K562 (cell line): ENCODE data around the gene MTHFR. TPM values are rescaled to one million over a fixed set of nuclear protein-coding genes. Genes with fewer than 3 reads are reported as not detected.

ENCODE experiments used
- GMEB1 ChIP-seq: fragments of 250-450 bp; sonication (Bioruptor Pico); IDR thresholded peaks from 2 replicates; pipeline ENCODE4 v1.4.0; 2020; ENCODE audit warnings: mild to moderate bottlenecking
- ILK ChIP-seq: fragments of 450-650 bp; IDR thresholded peaks from 2 replicates; pipeline ENCODE4 v1.6.1; 2016; ENCODE audit warnings: missing genetic modification characterization, low read depth, mild to moderate bottlenecking, missing compliant biosample characterization, moderate library complexity, borderline replicate concordance
- LEF1 ChIP-seq: fragments of 450-650 bp; IDR thresholded peaks from 2 replicates; pipeline ENCODE4 v1.6.1; 2016; ENCODE audit warnings: mild to moderate bottlenecking
- NRF1 ChIP-seq, 2 experiments: fragments of 450-650 bp; IDR thresholded peaks in 1 of 2; conservative IDR thresholded peaks in 1 of 2; 2 replicates each; pipeline ENCODE4 v1.6.1; 2014; ENCODE audit warnings: mild to moderate bottlenecking in 2 of 2
- POLR2A ChIP-seq: fragments of 450-650 bp; conservative IDR thresholded peaks from 2 replicates; pipeline ENCODE4 v1.6.1; 2016
- POLR2AphosphoS5 ChIP-seq: IDR thresholded peaks from 2 replicates; pipeline ENCODE4 v1.6.1; 2011; ENCODE audit warnings: mild to moderate bottlenecking, low read depth, low read length, moderate library complexity; ENCODE audit not compliant: control insufficient read depth, insufficient read depth
- SMC3 ChIP-seq: conservative IDR thresholded peaks from 2 replicates; pipeline ENCODE4 v1.6.1; 2011; ENCODE audit warnings: low read depth, low read length, improper control_type of control experiment; ENCODE audit not compliant: insufficient read depth
- SNIP1 ChIP-seq: fragments of 450-650 bp; IDR thresholded peaks from 2 replicates; pipeline ENCODE4 v1.7.1; 2017; ENCODE audit warnings: low read depth, mild to moderate bottlenecking
- TCF3 ChIP-seq: sonication (generic); formaldehyde crosslinking; IDR thresholded peaks from 2 replicates; pipeline ENCODE4 v1.4.0; 2020; ENCODE audit warnings: mild to moderate bottlenecking, missing genetic modification reagents
- polyA plus RNA-seq, 8 experiments: library from polyadenylated mRNA; depleted of rRNA in 4 of 8; stranded (reverse) in 5 of 8; unstranded in 3 of 8; fragments of >200 nt; fragmentation: Nextera tagmentation in 2 of 8; fragmentation: Illumina TruSeq in 1 of 8; extraction: Ambion mirVana in 2 of 8; extraction: Trizol in 1 of 8; gene quantifications; 2 replicates each; pipeline versions ENCODE4 v1.2.1 to v1.2.3, GENCODE V29; 2011 to 2014; ENCODE audit warnings: inconsistent platforms in 1 of 8, missing spikeins in 1 of 8
- total RNA-seq, 7 experiments: library from RNA; depleted of rRNA in 6 of 7; stranded (reverse); fragments of >200 nt in 6 of 7; fragmentation: Illumina TruSeq in 2 of 7; extraction: Trizol in 2 of 7; gene quantifications; 2 replicates each; pipeline versions ENCODE4 v1.2.1 to v1.2.3, GENCODE V29; 2011 to 2021; ENCODE audit warnings: low replicate concordance in 1 of 7
- TF ChIP-seq, protein P1 (sequence below): fragments of 450-650 bp; IDR thresholded peaks from 2 replicates; pipeline ENCODE4 v1.6.1; 2016; ENCODE audit warnings: mild to moderate bottlenecking, moderate library complexity
- TF ChIP-seq, protein P2 (sequence below): fragments of 450-650 bp; IDR thresholded peaks from 2 replicates; pipeline ENCODE4 v1.7.1; 2018; ENCODE audit warnings: mild to moderate bottlenecking, low read depth; ENCODE audit not compliant: partially characterized antibody

MTHFR gene
- total and polyA plus RNA-seq, 9 of the 15 experiments (the other 6 are each of a cell fraction or from before 2014, with no cell fraction given) = 5.0 to 104 (median 62.6) TPM

GRCh38 chr1:11842154-11843041 lies 36.6 kb upstream of the MTHFR start (continued):
- TF ChIP-seq, protein P1, sequence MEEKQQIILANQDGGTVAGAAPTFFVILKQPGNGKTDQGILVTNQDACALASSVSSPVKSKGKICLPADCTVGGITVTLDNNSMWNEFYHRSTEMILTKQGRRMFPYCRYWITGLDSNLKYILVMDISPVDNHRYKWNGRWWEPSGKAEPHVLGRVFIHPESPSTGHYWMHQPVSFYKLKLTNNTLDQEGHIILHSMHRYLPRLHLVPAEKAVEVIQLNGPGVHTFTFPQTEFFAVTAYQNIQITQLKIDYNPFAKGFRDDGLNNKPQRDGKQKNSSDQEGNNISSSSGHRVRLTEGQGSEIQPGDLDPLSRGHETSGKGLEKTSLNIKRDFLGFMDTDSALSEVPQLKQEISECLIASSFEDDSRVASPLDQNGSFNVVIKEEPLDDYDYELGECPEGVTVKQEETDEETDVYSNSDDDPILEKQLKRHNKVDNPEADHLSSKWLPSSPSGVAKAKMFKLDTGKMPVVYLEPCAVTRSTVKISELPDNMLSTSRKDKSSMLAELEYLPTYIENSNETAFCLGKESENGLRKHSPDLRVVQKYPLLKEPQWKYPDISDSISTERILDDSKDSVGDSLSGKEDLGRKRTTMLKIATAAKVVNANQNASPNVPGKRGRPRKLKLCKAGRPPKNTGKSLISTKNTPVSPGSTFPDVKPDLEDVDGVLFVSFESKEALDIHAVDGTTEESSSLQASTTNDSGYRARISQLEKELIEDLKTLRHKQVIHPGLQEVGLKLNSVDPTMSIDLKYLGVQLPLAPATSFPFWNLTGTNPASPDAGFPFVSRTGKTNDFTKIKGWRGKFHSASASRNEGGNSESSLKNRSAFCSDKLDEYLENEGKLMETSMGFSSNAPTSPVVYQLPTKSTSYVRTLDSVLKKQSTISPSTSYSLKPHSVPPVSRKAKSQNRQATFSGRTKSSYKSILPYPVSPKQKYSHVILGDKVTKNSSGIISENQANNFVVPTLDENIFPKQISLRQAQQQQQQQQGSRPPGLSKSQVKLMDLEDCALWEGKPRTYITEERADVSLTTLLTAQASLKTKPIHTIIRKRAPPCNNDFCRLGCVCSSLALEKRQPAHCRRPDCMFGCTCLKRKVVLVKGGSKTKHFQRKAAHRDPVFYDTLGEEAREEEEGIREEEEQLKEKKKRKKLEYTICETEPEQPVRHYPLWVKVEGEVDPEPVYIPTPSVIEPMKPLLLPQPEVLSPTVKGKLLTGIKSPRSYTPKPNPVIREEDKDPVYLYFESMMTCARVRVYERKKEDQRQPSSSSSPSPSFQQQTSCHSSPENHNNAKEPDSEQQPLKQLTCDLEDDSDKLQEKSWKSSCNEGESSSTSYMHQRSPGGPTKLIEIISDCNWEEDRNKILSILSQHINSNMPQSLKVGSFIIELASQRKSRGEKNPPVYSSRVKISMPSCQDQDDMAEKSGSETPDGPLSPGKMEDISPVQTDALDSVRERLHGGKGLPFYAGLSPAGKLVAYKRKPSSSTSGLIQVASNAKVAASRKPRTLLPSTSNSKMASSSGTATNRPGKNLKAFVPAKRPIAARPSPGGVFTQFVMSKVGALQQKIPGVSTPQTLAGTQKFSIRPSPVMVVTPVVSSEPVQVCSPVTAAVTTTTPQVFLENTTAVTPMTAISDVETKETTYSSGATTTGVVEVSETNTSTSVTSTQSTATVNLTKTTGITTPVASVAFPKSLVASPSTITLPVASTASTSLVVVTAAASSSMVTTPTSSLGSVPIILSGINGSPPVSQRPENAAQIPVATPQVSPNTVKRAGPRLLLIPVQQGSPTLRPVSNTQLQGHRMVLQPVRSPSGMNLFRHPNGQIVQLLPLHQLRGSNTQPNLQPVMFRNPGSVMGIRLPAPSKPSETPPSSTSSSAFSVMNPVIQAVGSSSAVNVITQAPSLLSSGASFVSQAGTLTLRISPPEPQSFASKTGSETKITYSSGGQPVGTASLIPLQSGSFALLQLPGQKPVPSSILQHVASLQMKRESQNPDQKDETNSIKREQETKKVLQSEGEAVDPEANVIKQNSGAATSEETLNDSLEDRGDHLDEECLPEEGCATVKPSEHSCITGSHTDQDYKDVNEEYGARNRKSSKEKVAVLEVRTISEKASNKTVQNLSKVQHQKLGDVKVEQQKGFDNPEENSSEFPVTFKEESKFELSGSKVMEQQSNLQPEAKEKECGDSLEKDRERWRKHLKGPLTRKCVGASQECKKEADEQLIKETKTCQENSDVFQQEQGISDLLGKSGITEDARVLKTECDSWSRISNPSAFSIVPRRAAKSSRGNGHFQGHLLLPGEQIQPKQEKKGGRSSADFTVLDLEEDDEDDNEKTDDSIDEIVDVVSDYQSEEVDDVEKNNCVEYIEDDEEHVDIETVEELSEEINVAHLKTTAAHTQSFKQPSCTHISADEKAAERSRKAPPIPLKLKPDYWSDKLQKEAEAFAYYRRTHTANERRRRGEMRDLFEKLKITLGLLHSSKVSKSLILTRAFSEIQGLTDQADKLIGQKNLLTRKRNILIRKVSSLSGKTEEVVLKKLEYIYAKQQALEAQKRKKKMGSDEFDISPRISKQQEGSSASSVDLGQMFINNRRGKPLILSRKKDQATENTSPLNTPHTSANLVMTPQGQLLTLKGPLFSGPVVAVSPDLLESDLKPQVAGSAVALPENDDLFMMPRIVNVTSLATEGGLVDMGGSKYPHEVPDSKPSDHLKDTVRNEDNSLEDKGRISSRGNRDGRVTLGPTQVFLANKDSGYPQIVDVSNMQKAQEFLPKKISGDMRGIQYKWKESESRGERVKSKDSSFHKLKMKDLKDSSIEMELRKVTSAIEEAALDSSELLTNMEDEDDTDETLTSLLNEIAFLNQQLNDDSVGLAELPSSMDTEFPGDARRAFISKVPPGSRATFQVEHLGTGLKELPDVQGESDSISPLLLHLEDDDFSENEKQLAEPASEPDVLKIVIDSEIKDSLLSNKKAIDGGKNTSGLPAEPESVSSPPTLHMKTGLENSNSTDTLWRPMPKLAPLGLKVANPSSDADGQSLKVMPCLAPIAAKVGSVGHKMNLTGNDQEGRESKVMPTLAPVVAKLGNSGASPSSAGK = peak; percentile 93
- TF ChIP-seq POLR2A (peak; percentile 22; the same call in 1 of the 2 replicates), NRF1 (conservative IDR thresholded peaks at IDR 0.05 in 1 of 2, IDR thresholded peaks at IDR 0.05 in 1 of 2) (peak; percentile 77 to 83), TCF3 (CRISPR knock-in tag) (peak; percentile 98), LEF1 (peak; percentile 97), SMC3 (no peak; the same call in 1 of the 2 replicates), GMEB1 (CRISPR knock-in tag) (peak; percentile 22; the same call in 1 of the 2 replicates), ILK (tag) (no peak), POLR2AphosphoS5 (peak; percentile 95), SNIP1 (no peak)
- TF ChIP-seq, protein P2, sequence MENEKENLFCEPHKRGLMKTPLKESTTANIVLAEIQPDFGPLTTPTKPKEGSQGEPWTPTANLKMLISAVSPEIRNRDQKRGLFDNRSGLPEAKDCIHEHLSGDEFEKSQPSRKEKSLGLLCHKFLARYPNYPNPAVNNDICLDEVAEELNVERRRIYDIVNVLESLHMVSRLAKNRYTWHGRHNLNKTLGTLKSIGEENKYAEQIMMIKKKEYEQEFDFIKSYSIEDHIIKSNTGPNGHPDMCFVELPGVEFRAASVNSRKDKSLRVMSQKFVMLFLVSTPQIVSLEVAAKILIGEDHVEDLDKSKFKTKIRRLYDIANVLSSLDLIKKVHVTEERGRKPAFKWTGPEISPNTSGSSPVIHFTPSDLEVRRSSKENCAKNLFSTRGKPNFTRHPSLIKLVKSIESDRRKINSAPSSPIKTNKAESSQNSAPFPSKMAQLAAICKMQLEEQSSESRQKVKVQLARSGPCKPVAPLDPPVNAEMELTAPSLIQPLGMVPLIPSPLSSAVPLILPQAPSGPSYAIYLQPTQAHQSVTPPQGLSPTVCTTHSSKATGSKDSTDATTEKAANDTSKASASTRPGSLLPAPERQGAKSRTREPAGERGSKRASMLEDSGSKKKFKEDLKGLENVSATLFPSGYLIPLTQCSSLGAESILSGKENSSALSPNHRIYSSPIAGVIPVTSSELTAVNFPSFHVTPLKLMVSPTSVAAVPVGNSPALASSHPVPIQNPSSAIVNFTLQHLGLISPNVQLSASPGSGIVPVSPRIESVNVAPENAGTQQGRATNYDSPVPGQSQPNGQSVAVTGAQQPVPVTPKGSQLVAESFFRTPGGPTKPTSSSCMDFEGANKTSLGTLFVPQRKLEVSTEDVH = peak; percentile 77
